A549 (cell line): ENCODE results near the gene TMEM121B.

Experiments
- CHD2 ChIP-seq: fragments of 150-350 bp; IDR thresholded peaks from 2 replicates; pipeline ENCODE4 v1.6.1; 2014; ENCODE audit warnings: low read length; ENCODE audit not compliant: partially characterized antibody
- POLR2A ChIP-seq: IDR thresholded peaks from 2 replicates; pipeline ENCODE4 v1.6.1; 2012; ENCODE audit warnings: mild to moderate bottlenecking, low read length
- POLR2AphosphoS2 ChIP-seq: conservative IDR thresholded peaks from 2 replicates; pipeline ENCODE4 v1.6.1; 2012; ENCODE audit warnings: low read length, improper control_type of control experiment, inconsistent platforms
- TF ChIP-seq, protein P1 (sequence below): IDR thresholded peaks from 2 replicates; pipeline ENCODE4 v1.6.1; 2012
- TF ChIP-seq, protein P2 (sequence below): fragments of >200 bp; sonication (Bioruptor Twin); formaldehyde crosslinking; IDR thresholded peaks from 3 replicates; pipeline ENCODE4 v1.5.1; 2016

DNA sequence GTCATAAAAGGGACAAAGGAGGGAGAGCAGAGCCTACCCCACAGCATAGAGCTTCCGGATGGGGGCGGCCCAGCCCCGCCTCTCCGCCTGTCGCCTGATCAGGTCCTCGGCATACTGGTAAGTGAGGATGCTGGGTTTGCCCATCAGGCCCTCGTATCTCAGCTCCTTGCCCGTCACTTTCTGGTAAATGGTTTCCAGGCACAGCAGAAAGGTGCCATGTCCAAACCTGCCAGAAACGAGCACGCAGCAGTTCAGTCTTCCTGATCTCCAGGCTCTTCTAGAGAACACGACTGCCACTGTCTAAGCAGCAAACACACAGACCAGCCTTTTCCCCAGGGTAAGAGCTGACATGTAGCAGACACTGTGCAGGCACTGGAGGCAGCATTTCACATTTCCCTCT, 17.4 kb upstream of the TMEM121B start:
- TF ChIP-seq, protein P1, sequence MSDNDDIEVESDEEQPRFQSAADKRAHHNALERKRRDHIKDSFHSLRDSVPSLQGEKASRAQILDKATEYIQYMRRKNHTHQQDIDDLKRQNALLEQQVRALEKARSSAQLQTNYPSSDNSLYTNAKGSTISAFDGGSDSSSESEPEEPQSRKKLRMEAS = no peak
- TF ChIP-seq CHD2 = no peak
- TF ChIP-seq, protein P2, sequence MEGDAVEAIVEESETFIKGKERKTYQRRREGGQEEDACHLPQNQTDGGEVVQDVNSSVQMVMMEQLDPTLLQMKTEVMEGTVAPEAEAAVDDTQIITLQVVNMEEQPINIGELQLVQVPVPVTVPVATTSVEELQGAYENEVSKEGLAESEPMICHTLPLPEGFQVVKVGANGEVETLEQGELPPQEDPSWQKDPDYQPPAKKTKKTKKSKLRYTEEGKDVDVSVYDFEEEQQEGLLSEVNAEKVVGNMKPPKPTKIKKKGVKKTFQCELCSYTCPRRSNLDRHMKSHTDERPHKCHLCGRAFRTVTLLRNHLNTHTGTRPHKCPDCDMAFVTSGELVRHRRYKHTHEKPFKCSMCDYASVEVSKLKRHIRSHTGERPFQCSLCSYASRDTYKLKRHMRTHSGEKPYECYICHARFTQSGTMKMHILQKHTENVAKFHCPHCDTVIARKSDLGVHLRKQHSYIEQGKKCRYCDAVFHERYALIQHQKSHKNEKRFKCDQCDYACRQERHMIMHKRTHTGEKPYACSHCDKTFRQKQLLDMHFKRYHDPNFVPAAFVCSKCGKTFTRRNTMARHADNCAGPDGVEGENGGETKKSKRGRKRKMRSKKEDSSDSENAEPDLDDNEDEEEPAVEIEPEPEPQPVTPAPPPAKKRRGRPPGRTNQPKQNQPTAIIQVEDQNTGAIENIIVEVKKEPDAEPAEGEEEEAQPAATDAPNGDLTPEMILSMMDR = no peak
- no peak for TF ChIP-seq POLR2A
- no peak for TF ChIP-seq POLR2AphosphoS2
